ENCODE results near the gene TRPM6.
A peak's percentile ranks its signal among the peaks of the same experiment; 100 is the strongest.

TRPM6 gene

GRCh38 chr9:74773886-74774479 lies 113.7 kb downstream of the TRPM6 start:
- DNase-seq (ENCODE audit: low read depth) = peak; percentile 43

- DNase-seq (ENCODE audit: low read depth) = no peak
Measured at GRCh38 chr9:74772121-74772520, 115.6 kb downstream of the TRPM6 start.

DNA sequence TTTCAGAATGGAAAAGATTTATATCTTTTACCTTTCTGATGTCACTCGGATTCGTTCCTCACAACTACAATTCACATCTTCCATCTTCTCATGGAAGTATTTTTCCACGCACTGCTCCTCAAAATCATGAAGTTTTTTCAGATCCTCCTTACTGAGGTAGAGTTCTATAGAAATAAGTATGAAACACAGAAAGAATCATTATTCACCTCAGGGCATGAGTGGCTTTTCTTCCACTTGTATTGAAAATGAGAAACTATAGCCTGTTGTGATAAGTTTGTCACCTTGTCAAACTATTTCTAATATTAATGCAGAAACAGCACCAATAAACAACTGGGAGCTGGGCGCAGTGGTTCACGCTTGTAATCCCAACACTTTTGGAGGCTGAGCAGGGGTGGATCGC lies 116.0 kb downstream of the TRPM6 start:
- DNase-seq (ENCODE audit: low read depth) = no peak

- DNase-seq (ENCODE audit: low read depth) = no peak
Measured at GRCh38 chr9:74771262-74771585, 116.5 kb downstream of the TRPM6 start.

GRCh38 chr9:74770508-74771261 lies 117.0 kb downstream of the TRPM6 start:
- DNase-seq (ENCODE audit: low read depth) = no peak

DNA sequence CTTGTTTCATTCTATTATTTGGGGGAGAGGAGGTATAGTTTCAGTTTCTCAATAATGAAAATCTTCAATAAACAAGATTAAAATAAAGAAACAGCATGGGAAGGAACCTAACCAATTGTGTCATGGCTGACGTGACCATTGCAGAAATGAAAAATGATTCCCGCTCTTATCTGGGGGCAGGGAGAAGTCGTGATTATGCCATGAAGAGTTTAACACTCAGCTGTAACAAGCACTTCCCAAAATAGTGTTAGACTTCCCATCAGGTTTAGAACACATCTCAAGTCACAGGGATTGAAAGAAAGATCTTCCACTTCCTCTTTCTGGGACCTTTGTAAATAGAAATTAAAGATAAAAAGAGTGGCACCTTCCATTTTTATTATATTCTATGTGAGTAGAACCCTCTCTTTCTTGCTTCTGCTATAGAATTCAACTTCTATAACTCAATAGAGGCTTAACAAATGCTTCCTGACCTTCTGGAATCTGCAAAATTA lies 122.2 kb downstream of the TRPM6 start:
- DNase-seq (ENCODE audit: low read depth) = no peak

DNA sequence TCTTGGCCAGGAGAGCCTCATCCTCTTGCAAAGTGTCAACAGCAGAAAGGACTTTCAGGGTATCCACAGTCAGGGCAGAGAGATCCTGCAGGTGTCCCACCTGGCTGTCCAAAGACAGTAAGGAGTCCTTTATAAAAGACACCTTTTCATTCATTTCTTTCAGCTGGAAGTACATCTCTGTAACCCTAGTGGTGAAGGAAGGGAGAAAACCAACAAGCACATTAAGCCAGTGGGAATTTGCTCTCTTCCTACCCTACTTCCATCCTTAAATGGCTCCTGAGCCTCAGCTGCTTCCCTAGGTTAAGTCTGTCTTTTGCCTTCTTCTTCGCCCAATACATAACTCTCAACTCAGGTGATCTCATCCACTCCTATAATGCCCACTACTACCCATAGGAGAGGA lies 124.8 kb downstream of the TRPM6 start:
- no peak for DNase-seq (ENCODE audit: low read depth)

GRCh38 chr9:74760031-74760700 lies 127.6 kb downstream of the TRPM6 start:
- peak; percentile 92 for DNase-seq (ENCODE audit: low read depth)

- no peak for DNase-seq (ENCODE audit: low read depth)
Measured at GRCh38 chr9:74755999-74756398, 131.7 kb downstream of the TRPM6 start.

DNA sequence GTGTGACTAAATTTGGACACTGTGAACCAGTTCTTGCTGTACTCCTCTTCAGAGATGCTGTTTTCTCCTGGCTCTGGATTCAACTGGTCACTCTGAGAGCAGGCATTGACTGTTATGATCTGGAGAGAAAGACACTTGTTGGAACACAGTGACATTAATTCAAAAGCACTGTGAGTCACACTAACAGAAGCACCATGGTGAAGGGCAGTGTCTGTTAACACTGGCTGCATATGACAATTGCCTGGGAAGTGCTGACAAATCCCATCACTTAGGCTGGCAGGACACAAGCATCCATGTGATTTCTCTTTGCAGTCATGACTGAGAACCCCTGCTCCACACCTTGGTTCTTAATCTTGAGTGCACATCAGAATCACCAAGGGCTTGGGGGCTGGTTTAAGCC lies 132.4 kb downstream of the TRPM6 start:
- DNase-seq (ENCODE audit: low read depth) = no peak

DNA sequence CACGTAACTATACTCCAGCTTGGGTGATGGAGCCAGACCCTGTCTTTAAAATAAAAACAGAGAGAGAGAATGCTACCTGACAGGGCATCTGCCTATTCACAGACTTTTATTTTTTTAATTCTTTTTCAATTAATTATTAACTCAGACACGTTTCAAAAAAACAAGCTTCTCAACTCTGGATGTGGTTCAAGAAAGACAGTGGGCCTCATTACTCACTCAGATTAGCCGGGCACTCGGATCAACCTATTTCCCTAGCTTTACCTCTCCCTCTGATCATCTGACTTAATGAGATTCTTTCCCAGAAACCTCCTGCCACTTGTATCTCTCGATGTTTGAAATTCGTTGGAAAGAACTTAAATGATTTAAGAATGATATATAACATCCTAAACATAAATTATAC lies 134.1 kb downstream of the TRPM6 start:
- no peak for DNase-seq (ENCODE audit: low read depth)

DNA sequence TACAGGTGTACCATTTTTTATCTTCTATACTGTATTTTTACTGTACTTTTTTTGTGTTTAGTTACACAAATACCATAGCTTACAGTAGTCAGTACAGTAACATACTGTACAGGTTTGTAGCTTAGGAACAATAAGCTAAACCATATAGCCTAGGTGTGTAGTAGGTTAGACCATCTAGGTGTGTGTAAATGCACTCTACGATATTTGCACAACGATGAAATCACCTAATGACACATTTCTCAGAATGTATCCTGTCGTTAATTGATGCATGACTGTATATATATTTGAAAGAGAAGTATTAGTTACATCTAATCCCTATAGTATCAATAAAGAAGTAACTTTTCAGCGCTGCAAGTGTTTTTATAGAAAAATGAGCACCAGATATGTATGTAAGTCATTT lies 138.8 kb downstream of the TRPM6 start:
- DNase-seq (ENCODE audit: low read depth) = no peak

GRCh38 chr9:74742792-74743730 lies 144.7 kb downstream of the TRPM6 start:
- DNase-seq (ENCODE audit: low read depth) = no peak

DNA sequence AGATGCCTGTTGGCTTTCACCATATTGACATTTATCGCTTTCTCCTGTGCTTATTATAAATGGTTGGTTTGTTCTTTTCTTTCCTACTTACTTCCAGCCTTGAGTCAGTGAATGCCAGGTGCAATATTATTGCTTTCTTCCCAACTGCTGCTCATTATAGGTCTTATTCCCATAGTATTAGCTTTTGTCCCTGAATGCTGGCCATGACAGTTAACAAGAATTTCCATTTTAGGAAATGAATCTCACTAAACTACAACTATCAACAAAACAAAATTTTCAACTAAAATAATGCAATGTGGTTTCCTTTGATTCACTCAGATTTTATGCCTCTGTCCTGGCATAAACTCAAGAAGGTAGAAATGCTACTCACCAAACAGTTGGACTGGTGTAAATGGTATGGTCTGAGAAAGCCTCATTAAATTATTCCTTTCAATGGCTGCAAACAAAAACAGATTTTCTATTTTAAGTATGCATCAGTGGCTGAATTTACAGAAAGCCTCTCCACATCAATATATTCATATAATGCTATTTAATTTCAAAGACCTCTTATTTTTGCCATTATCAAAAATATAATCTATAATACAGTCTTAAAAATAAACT lies 145.4 kb downstream of the TRPM6 start:
- DNase-seq (ENCODE audit: low read depth) = no peak

DNA sequence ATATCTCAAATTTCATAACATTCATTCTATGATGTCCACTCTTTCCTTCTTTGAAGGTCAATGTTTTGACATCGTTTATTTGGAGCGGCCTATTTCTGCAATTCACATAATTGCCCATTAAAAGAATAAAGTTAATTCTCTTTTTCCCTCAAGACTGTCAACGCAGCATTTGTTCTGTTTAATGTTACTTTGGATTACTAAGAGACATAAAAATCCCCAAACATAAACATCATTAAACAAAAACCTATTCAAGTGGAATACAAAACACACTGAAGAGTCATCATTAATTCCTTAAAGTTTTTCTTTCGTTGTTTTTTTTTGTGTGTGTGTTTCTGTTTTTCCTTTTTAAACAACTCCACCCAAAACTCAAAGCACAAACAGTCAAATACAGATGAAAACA lies 151.1 kb downstream of the TRPM6 start:
- DNase-seq (ENCODE audit: low read depth) = no peak

- DNase-seq (ENCODE audit: low read depth) = no peak
Measured at GRCh38 chr9:74735761-74736160, 152.0 kb downstream of the TRPM6 start.

DNA sequence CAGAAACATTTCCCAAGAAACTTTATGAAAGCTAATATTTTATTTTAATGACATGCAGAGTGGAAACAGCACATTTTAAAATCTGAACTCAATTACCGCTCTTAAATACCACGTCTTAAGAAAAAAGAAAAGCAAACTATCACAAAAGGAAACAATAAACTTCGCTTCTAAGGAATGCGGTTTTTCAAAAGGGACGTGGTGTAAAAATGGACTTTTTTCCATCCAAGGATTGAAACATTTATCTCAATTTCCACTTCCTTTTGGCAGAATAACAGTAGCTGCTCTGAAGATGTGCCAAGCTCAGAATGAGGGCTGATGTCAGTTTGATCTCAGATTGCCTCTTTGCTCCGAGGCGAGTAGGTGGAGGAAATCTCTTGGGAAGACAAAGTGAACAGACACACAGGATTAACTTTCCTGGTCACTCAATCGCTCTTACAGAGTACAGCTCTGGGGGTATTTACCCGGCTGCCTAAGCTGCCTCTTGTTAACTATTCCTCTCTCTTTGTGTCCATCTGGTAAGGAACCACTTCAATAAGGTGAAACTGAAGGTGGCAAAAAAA lies 158.5 kb downstream of the TRPM6 start:
- DNase-seq (ENCODE audit: low read depth) = no peak

GRCh38 chr9:74728176-74728575 lies 159.5 kb downstream of the TRPM6 start:
- DNase-seq (ENCODE audit: low read depth) = no peak

- DNase-seq (ENCODE audit: low read depth) = no peak
Measured at GRCh38 chr9:74726581-74726980, 161.1 kb downstream of the TRPM6 start.

GRCh38 chr9:74724317-74724716 lies 163.4 kb downstream of the TRPM6 start:
- DNase-seq (ENCODE audit: low read depth) = no peak
